Activated T-helper 1 cell treated with anti-CD3 and anti-CD28 coated beads, Interleukin-12 subunit alpha, Interleukin-12 subunit beta, Interleukin-2, Interleukin-4 antibody, amounts not matched to agents 30 ng/mL and 10 ng/mL and 1 ng/mL, durations not matched to agents 14 hours and 24 hours and 36 hours (primary cell): Measurements from ENCODE around the gene ZNF512B. TPM values are rescaled to one million over a fixed set of nuclear protein-coding genes. Genes with fewer than 3 reads are reported as not detected.
"Not testable (repeated sequence)": the region's sequence is repeated elsewhere in the genome, so short reads cannot be mapped to it uniquely, and the experiment has no call there.

Experiments
- DNase-seq: peaks from one replicate; pipeline ENCODE4 v3.0.0; 2021; ENCODE audit warnings: low spot score
- H3K27ac Mint-ChIP-seq: one replicate; pipeline ENCODE4 v1.8.0; 2021; ENCODE audit warnings: mild to moderate bottlenecking, mixed read lengths
- H3K27me3 Mint-ChIP-seq: one replicate; pipeline ENCODE4 v1.8.0; 2022; ENCODE audit warnings: mild to moderate bottlenecking, moderate library complexity, mixed read lengths; ENCODE audit not compliant: insufficient read depth
- H3K36me3 Mint-ChIP-seq: one replicate; pipeline ENCODE4 v1.8.0; 2021; ENCODE audit warnings: low read depth, mixed read lengths
- H3K4me1 Mint-ChIP-seq: one replicate; pipeline ENCODE4 v1.8.0; 2021; ENCODE audit warnings: low read depth, mixed read lengths
- H3K4me3 Mint-ChIP-seq: one replicate; pipeline ENCODE4 v1.8.0; 2021; ENCODE audit warnings: mild to moderate bottlenecking, moderate library complexity, mixed read lengths
- H3K9me3 Mint-ChIP-seq: one replicate; pipeline ENCODE4 v1.8.0; 2021; ENCODE audit warnings: mixed read lengths
- intact Hi-C: fragments of 100-400 bp; cut with micrococcal nuclease; formaldehyde crosslinking; loops from one replicate; pipeline ENCODE4 v1.15.1; 2024
- total RNA-seq: library from RNA; stranded (reverse); gene quantifications from 2 replicates; pipeline ENCODE4 v1.2.3, GENCODE V29; 2022

The ZNF512B gene
- total RNA-seq, 1 donor from 2014 or later = 28.3 TPM

DNA sequence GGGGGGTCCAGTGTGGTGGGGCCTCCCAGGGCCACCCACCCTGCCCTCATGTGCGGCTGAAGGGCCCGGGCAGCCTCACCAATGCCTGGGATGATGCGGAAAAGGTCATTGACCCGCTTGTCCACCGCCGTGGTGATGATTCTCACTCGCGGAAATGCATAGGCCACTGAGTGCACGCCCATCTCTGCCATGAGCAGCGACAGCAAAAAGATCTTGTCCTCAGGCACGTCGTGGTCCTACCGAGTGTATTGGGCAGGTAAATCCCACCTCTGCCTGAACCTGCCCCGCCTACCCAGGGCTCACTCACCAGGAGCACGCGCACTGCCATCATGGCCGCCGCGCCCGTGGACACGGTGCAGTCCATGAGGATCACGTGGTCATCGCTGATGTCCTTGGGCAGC lies 29.7 kb downstream of the ZNF512B start:
- H3K9me3 Mint-ChIP-seq = no peaks in the 10 kb centered on the region
- H3K4me1 Mint-ChIP-seq = peaks cover 10% of the 10 kb centered on the region
- peaks cover 15% of the 10 kb centered on the region for H3K36me3 Mint-ChIP-seq
- H3K27me3 Mint-ChIP-seq = no peaks in the 10 kb centered on the region
- no peak overlapping the region for H3K4me3 Mint-ChIP-seq
- intact Hi-C loops = loop anchor here (2.0 kb wide), 1 partner anchor 387 kb away; no protein-coding TSS in a partner anchor
- H3K27ac Mint-ChIP-seq = no peak overlapping the region
- no peak for DNase-seq

DNA sequence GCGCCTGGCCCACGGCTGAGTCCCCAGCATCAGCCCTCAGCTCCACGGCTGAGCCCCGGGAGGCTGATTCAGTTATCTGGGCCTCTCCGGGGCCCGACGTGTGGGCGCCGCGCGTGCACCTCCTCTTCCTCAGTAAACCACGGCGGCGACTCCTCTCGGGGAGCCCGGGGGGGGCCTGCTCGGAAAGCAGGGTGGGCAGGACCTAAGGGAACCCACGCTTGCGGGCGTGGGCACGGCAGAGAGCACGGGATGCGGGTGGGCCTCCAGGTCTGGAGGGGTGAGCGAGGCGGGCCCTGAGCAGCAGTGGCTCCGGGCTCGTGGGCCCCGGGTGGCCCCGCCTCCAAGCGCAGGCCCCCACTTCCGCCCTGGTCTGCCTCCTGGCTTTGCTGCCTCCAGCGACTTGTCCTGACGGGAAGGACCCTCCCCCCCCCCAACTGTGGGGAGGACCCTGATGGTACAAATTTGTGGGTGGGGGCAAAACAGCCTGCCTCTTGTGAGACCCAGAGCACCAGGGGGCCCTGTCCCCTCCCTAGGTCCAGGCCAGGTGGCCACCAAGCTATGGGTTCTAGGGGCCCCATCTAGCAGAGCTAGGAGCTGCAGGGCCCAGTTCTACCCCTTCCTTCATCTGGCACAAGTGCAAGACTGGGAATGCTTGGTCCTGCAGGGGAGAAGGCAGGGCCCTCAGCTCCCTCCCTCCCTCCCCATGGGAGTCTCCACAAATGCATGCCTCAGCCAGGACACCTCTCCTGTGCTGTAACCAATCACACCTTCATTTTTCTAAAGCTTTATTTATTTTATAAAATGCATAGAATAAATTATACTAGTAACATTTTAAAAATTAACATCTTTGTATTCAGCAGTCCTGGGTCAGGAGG lies 30.4 kb downstream of the ZNF512B start:
- H3K36me3 Mint-ChIP-seq = peaks cover 21% of the 10 kb centered on the region
- H3K4me3 Mint-ChIP-seq = no peak overlapping the region
- peaks cover 10% of the 10 kb centered on the region for H3K4me1 Mint-ChIP-seq
- no peaks in the 10 kb centered on the region for H3K27me3 Mint-ChIP-seq
- no peaks in the 10 kb centered on the region for H3K9me3 Mint-ChIP-seq
- intact Hi-C loops = no loop called here
- no peak for DNase-seq
- H3K27ac Mint-ChIP-seq = no peak overlapping the region

DNA sequence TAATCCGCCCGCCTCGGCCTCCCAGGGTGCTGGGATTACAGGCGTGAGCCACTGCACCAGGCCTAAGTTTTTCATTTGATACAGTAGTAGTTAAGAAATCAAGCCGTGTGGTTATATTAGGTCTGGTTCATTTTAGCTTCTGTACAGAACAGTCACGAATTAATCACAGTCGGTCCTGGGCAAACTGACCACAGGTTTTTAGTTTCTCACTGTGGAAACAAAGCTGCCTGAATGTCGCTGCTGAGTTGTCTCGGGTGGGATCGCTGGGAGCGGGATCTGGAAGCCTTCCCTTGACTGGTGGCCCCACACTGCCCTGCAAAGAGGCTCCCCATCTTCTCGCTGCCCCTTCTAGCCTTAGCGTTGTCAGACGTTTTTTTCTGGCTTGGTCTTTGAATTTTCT lies 32.1 kb downstream of the ZNF512B start:
- intact Hi-C loops = no loop called here
- Mint-ChIP-seq H3K36me3 (peaks cover 21% of the 10 kb centered on the region), H3K4me1 (peaks cover 10% of the 10 kb centered on the region), H3K27ac (no peak overlapping the region), H3K4me3 (no peak overlapping the region), H3K27me3 (no peaks in the 10 kb centered on the region), H3K9me3 (no peaks in the 10 kb centered on the region)
- DNase-seq = no peak

DNA sequence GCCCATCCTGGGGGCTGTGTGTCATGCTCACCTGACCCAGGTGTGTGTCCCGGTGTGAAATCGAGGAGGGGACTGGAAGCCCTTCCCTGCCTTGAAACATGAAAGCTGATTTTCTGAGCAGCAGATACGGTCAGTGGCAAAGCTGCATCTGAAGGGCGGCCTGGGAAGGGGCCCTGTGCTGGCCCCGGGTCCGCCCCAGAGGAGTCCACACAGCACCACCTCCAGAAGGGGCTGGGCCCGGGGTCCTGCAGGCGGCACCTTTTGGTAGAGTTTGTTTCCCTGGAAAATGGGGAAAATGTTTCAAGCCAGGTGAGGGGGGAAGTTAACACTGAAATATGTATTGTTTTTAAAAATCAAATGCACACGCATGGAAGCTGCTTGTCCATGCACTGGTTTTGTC lies 34.3 kb downstream of the ZNF512B start:
- DNase-seq = no peak
- Mint-ChIP-seq H3K4me3 (no peak overlapping the region), H3K9me3 (no peaks in the 10 kb centered on the region), H3K27me3 (no peaks in the 10 kb centered on the region), H3K36me3 (peaks cover 33% of the 10 kb centered on the region), H3K27ac (no peak overlapping the region), H3K4me1 (peaks cover 6% of the 10 kb centered on the region)
- intact Hi-C loops = no loop called here

DNA sequence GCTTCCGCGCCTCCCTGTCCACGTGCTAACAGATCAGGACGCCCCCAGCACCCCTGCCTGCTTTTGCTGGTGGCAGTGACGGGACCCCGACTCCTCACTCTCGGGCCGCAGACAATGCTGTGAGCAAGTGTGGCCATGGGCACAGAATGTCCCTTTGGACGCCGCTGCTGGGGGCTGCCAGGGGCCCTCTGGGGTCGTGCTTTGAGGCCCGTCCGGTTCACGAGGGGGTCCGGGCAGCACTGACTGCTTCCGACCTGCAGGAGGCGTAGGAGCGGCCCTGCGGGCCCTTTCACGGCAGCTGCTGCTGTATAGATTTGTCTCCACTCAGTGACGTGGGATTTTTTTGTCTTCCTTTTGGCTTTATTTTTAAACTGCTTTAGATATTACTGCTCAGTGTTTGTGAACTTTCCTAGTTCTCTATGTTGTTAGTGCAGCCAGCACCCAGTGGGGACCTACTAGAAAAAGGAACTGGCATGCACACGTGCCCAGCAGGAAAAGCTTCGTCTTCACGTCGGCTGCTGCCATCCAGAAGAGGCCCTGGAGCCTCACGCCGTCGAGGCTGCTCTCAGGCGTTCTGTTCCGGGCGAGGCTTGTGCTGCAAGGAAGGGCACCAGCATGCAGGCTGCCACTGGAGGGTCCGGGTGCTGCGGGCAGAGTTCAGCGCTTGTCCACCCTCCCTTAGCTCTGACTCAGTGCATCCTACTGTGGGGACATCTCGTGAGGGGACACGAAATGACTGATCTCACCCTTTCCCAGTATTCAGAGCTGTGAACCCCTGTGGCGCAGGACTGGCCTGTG lies 35.3 kb downstream of the ZNF512B start:
- Mint-ChIP-seq H3K4me3 (no peak overlapping the region), H3K9me3 (no peaks in the 10 kb centered on the region), H3K4me1 (peaks cover 6% of the 10 kb centered on the region), H3K27me3 (no peaks in the 10 kb centered on the region), H3K36me3 (peaks cover 37% of the 10 kb centered on the region), H3K27ac (no peak overlapping the region)
- intact Hi-C loops = no loop called here
- no peak for DNase-seq

DNA sequence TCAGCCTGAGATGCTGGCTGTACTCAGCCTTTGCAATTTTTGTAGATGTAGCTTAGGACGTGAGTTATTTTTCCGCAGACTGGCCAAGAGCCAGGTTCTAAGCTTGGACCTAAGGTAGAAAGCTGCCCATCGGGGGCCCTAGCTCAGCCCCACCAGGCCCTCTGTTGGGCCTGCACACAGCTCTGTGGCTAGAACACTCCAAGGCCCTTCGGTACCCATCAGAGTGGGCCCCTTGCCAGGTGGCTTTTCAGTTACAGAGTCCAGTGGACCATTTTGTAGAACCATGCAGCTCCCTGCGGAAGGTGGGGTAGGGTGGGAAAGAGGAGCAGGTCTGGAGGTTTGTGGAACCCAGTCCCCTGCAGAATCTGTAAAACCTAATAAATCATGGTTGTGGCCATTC lies 36.1 kb downstream of the ZNF512B start:
- H3K4me1 Mint-ChIP-seq = peaks cover 6% of the 10 kb centered on the region
- H3K36me3 Mint-ChIP-seq = peaks cover 40% of the 10 kb centered on the region
- H3K4me3 Mint-ChIP-seq = no peak overlapping the region
- no peak overlapping the region for H3K27ac Mint-ChIP-seq
- no peaks in the 10 kb centered on the region for H3K27me3 Mint-ChIP-seq
- intact Hi-C loops = no loop called here
- H3K9me3 Mint-ChIP-seq = no peaks in the 10 kb centered on the region
- DNase-seq = no peak

DNA sequence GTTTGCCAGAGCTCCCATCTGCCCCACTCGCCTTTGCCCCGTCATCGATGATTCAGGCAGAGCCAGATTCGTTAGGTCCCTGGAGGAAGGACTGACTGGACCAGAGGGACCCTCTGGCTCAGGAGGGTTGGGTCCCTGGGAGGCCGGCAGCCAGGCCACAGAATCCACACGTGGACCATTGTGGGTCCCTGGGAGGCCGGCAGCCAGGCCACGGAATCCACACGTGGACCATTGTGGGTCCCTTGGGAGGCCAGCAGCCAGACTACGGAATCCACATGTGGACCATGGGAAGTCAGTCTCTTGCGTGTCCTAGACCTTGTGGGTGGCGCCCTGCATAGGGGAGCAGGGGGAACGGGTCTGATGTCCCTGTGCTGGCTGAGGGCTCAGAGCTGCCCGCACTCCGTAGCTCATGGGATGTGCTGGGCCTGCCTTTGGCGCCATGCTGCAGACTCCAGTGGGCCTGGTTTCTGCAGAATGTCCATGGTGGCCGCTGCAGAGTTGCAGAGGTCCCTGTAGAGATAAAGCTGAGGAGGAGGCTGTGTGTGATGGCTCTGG lies 37.0 kb downstream of the ZNF512B start:
- Mint-ChIP-seq H3K27me3 (no peaks in the 10 kb centered on the region), H3K36me3 (peaks cover 44% of the 10 kb centered on the region), H3K27ac (no peak overlapping the region), H3K4me3 (no peak overlapping the region), H3K4me1 (peaks cover 6% of the 10 kb centered on the region), H3K9me3 (no peaks in the 10 kb centered on the region)
- DNase-seq = no peak
- intact Hi-C loops = no loop called here

DNA sequence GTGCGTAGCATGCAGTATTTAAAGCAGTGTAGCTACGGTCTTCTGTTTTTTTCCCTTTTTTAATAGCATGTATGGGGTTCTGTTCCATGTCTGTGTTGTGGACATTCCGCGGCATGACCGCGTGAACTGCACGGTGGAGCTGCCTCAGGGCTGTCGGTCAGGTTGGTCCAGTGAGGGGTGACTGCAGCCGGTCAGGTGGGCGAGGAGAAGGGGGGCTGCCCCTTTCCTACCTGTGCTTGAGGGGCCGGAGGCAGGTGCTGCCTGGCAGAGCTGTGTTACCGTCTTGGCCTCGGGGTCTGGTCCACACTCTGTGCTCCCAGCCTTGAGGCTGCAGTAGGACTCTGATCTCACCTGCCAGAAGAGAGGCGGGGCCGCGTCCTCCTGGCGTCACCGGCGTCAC lies 38.0 kb downstream of the ZNF512B start:
- H3K36me3 Mint-ChIP-seq = peaks cover 41% of the 10 kb centered on the region
- intact Hi-C loops = no loop called here
- H3K4me1 Mint-ChIP-seq = peaks cover 6% of the 10 kb centered on the region
- H3K9me3 Mint-ChIP-seq = no peaks in the 10 kb centered on the region
- DNase-seq = no peak
- no peak overlapping the region for H3K4me3 Mint-ChIP-seq
- H3K27me3 Mint-ChIP-seq = no peaks in the 10 kb centered on the region
- H3K27ac Mint-ChIP-seq = no peak overlapping the region

DNA sequence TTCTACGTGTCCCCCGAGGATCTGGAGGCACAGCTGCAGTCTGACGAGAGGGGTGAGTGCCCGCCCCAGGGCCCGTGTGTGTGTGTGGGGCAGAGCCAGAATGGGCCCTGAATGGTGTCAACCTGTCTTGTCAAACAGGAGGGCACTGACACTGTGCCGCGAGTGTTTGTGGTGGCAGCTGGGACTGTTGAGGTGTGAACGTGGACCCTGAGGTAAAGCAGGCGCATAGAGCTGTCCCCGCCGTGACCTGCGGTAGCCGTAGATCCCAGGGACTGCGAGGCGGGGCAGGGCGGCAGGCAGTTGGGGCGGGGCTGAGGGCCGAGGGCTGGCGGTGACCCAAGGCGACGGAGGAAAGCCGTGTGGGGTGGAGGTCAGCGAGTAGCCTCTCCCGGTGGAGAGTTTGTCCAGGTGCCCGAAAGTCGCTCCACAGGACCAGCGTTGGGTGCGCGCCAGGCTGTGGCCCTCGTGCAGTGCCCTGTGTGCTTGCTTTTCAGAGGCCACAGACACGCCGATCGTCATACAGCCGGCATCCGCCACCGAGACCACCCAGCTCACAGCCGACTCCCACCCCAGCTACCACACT lies 38.7 kb downstream of the ZNF512B start:
- no peaks in the 10 kb centered on the region for H3K27me3 Mint-ChIP-seq
- peaks cover 3% of the 10 kb centered on the region for H3K4me1 Mint-ChIP-seq
- no peak overlapping the region for H3K4me3 Mint-ChIP-seq
- no peak for DNase-seq
- H3K36me3 Mint-ChIP-seq = peaks cover 40% of the 10 kb centered on the region
- intact Hi-C loops = no loop called here
- no peak overlapping the region for H3K27ac Mint-ChIP-seq
- no peaks in the 10 kb centered on the region for H3K9me3 Mint-ChIP-seq

DNA sequence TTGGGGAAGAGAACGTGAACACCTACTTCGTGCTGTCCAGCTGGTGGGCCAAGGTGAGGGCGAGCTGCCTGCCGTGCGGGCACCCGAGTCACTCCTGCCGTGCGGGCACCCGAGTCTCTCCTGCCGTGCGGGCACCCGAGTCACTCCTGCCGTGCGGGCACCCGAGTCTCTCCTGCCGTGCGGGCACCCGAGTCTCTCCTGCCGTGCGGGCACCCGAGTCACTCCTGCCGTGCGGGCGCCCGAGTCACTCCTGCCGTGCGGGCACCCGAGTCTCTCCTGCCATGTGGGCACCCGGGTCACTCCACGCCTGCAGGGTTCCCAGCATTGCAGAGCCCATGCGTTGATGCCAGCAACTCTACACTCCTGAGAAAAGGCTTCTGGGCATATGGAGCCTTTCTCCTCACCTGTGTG lies 40.3 kb downstream of the ZNF512B start:
- H3K9me3 Mint-ChIP-seq, H3K4me1 Mint-ChIP-seq, H3K27me3 Mint-ChIP-seq, intact Hi-C loops, DNase-seq, H3K4me3 Mint-ChIP-seq, H3K27ac Mint-ChIP-seq: not testable (repeated sequence)
- peaks cover 30% of the 10 kb centered on the region for H3K36me3 Mint-ChIP-seq

DNA sequence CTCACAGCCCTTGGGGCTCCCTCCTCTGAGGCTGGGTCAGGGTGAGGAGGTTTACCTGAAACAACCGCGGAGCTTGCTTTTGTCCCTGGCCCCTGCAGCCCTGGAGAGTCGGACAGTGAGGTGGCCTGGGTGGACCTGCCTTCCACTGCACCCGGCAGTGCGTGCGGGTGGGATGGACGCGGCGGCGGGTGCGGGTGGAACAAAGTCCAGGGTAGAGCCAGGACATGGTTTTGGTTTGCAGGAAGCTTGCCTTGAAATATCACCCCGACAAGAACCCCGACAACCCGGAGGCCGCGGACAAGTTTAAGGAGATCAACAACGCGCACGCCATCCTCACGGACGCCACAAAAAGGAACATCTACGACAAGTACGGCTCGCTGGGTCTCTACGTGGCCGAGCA lies 40.7 kb downstream of the ZNF512B start:
- DNase-seq = no peak
- H3K36me3 Mint-ChIP-seq = peaks cover 29% of the 10 kb centered on the region
- H3K27me3 Mint-ChIP-seq = no peaks in the 10 kb centered on the region
- H3K27ac Mint-ChIP-seq = no peak overlapping the region
- no peak overlapping the region for H3K4me3 Mint-ChIP-seq
- no peaks in the 10 kb centered on the region for H3K9me3 Mint-ChIP-seq
- intact Hi-C loops = no loop called here
- peaks cover 2% of the 10 kb centered on the region for H3K4me1 Mint-ChIP-seq

DNA sequence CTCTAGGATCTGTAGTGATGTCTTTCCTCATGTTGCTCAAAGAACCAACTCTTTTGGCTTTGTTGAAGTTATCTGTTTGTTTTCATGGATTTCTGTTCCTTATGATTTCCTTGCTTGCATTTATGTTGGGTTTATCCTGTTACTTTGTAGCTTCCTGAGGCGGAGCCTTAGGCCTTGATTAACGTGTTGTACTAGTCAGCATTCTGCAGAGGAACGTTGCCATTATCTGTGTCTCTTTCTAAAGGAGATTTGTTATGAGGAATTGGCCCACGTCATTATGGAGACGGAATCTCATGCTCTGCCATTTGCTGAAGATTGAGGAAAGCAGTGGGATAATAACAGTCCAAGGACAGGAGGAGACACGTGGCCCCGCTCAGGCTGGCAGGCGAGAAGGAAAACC lies 43.4 kb downstream of the ZNF512B start:
- H3K27ac Mint-ChIP-seq = no peak overlapping the region
- peaks cover 7% of the 10 kb centered on the region for H3K4me1 Mint-ChIP-seq
- no peak overlapping the region for H3K4me3 Mint-ChIP-seq
- peaks cover 19% of the 10 kb centered on the region for H3K36me3 Mint-ChIP-seq
- H3K27me3 Mint-ChIP-seq = no peaks in the 10 kb centered on the region
- intact Hi-C loops = no loop called here
- no peaks in the 10 kb centered on the region for H3K9me3 Mint-ChIP-seq
- DNase-seq = no peak

DNA sequence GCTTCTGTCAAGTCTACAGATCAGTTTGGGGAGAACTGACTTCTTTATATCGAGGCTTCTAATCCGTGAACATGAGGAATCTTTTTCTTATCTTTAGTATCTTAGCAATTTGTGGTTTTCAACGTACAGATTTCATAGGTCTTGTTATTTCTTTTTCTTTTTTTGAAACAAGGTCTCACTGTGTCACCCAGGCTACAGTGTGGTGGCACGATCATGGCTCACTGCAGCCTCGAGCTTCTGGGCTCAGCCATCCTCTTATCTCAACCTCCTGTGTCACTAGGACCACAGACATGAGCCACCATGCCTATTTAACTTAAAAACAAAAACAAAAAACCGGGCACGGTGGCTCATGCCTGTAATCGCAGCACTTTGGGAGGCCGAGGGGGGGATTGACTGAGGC lies 45.5 kb downstream of the ZNF512B start:
- no peak for DNase-seq
- no peak overlapping the region for H3K27ac Mint-ChIP-seq
- H3K9me3 Mint-ChIP-seq = no peaks in the 10 kb centered on the region
- H3K36me3 Mint-ChIP-seq = peaks cover 10% of the 10 kb centered on the region
- H3K4me1 Mint-ChIP-seq = peaks cover 7% of the 10 kb centered on the region
- H3K27me3 Mint-ChIP-seq = no peaks in the 10 kb centered on the region
- H3K4me3 Mint-ChIP-seq = no peak overlapping the region
- intact Hi-C loops = no loop called here
